ENCODE measurements around the gene FXYD7.

DNA sequence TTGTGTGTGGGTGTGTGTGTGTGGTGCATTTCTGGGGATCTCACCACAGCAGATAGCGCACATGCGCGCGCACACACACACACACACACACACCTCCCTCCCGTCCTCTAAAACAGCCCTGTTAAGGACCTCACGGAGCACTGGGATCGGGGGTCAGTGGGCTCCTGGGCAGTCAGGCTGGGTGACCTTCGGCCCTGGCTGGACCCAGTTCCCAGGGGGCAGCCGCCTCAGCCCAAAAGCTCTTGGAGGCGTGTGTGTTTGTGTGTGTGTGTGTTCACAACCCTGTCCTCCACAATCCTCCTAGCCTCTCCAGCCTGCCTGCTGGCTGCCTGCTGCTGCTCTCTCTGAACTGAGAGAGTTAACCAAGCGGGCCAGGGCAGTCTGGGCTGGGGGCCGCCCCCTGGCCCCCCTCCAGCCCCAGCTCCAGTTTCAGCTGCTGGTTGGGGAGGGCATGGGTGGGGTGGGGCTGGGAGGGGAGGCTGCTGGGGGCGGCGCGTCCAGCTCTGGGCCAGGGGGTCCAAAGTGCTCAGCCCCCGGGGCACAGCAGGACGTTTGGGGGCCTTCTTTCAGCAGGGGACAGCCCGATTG is 4.7 kb upstream of the FXYD7 start, which contains the start of gene FXYD1:
- TF ChIP-seq, protein P1, sequence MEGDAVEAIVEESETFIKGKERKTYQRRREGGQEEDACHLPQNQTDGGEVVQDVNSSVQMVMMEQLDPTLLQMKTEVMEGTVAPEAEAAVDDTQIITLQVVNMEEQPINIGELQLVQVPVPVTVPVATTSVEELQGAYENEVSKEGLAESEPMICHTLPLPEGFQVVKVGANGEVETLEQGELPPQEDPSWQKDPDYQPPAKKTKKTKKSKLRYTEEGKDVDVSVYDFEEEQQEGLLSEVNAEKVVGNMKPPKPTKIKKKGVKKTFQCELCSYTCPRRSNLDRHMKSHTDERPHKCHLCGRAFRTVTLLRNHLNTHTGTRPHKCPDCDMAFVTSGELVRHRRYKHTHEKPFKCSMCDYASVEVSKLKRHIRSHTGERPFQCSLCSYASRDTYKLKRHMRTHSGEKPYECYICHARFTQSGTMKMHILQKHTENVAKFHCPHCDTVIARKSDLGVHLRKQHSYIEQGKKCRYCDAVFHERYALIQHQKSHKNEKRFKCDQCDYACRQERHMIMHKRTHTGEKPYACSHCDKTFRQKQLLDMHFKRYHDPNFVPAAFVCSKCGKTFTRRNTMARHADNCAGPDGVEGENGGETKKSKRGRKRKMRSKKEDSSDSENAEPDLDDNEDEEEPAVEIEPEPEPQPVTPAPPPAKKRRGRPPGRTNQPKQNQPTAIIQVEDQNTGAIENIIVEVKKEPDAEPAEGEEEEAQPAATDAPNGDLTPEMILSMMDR (conservative IDR thresholded peaks at IDR 0.05; ENCODE audit: low read length) = no peak
- no peak for TF ChIP-seq EZH2phosphoT487 (IDR thresholded peaks at IDR 0.05; ENCODE audit: borderline replicate concordance, low read depth, low read length)

Data from OCI-LY7 (cell line).